GDM1 (cell line): ENCODE measurements around the gene NINJ2.
"Not testable (repeated sequence)": the region's sequence is repeated elsewhere in the genome, so short reads cannot be mapped to it uniquely, and the experiment has no call there.

ENCODE experiments used
- DNase-seq: peaks from one replicate; lab custom pipeline; 2025; lab: John Stamatoyannopoulos, UW

Gene NINJ2

DNA sequence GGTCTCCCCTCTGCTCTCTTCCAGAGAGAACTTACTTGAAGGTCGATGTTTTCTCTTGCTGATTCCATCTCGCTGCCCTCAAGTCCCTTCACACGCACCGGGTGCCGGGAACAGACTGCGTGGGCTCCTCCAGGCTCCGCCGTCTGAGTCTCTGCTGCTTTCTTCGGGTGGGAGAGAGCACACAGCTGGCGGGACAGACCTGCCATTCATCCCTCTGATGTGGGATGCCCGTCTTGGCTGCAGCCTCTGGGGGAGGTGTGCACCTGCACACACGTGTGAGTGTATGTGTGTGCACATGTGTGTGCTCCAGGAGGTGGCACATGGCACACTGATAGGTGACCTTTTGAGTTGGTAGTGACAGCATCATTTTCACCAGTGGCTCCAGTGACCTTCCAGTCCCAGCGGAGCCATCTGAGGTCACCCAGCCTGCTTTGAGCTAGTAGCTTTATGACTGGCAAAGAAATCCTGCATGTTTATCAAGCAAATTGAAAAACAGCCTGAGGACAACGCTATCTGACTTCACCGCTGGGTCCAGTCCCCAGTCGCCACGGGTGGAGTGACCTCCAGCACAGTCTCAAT lies at the start of gene NINJ2:
Gene NINJ2, minus strand, starts transcription at position 153 of the 579 bp plus-strand sequence. Its CDS starts 85 bp downstream, at position 68.
- no peak for DNase-seq

DNA sequence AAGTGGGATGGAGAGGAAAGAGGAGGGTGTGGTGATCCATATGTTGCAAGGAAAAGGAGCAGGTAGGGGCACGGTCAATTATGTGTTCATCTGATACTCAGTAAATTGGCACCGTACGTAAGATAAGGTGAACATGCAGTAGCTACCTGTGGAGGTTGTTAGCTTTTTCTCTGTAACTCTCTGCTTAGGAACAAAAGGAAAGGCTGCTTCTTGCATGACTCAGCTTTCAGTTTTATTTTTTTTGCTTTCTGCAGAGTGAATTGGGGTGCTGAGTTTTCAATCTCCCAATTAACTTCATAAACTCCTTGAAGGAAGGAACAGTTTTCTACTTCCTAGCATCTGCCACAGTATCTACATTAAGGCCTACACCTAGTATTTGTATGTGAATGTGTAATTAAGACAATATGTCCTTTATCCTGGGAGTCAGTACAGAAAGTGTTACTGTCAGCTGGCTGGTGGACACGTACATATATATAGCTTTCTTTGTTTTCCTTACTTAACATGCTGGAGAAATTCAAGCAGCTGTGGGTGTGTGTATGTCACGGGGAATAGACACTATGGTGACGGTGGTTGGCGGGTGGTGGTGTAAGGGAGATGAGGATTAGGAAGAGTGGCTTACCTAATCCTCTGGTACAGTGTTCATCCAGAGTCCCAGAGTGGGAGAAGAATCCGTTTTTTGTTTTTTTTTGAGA lies 49.1 kb upstream of the NINJ2 start:
- no peak for DNase-seq

DNA sequence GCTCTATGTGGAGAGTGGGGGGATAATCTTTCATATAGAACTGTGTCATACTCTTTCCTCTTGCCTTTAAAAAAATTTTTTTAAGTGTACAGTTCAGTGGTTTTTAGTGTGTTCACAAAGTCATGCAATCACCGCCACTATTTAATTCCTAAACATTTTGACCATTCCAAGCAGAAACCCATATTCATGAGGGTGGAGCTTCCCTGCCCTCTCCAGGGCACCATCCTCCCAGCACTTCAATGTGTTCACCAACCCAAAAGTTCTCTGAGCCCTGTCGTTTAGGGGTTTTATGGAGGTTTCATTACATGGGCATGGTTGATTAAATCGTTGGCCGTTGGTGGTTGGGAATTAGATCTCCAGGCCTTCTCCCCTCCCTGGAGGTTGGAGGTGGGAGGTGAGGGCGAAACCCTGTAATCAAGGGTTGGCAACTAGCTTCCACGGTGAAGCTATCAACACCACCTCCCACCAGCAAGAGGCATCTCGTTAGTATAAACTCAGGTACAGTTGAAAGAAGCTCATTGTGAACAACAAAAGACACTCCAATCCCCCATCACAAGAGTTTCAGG lies 46.3 kb upstream of the NINJ2 start:
- no peak for DNase-seq

- not testable (repeated sequence) for DNase-seq
These were observed 44.8 kb upstream of the NINJ2 start for GRCh38 chr12:708084-708483.

DNA sequence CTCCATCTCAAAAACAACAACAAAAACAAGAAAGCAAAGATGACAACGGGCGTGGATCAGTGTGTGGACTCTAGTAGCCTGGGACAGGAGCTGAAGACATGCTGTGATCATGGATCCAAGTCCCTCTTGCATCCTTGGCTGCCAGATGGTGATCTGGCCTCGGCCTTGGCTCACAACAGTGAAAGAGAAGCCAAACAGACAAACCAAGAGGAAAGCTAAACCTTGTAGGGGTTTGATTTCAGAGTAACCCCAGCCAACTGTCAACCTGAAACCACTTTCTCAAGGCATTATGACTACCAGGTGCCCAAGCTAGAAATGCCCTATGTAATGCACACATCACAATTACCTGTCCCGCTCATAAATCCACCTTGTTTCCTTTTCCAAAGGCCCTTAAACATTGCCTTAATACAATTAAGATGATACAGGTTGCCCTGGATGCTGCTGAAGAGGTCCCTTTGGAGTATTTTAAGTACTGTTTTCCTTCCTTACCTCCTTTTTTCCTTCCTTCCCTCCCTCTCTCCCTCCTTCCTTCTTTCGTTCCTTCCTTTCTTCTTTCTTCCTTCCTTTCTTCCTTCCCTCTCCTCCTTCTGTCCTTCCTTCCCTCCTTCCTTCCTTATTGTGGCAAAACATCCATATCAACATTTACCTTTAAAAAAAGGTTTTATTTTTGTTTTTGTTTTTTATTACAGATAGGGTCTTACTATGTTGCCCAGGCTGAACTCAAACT lies 41.4 kb upstream of the NINJ2 start:
- no peak for DNase-seq

- no peak for DNase-seq
These were observed 38.8 kb upstream of the NINJ2 start for GRCh38 chr12:701896-702539.

DNA sequence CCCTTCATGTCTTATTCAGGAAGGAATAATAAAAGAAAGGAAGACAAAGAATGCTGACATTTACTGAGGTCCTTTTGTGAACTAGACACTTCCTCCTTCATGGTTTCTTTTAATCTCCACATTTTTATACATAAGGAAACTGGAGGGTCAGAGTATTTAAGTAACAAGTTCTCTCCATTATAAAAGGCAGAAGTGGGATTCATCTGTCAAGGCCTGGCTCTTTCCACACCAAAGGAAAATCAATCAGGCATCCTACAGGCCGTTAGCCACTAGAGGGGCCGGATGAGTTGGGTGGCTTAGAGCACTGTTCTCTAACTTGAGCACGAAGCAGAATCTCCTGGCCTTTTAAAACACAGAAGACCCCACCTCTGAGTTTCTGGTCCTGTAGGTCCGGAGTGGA lies 36.8 kb upstream of the NINJ2 start:
- no peak for DNase-seq

- DNase-seq = not testable (repeated sequence)
These were observed 35.0 kb upstream of the NINJ2 start for GRCh38 chr12:698222-698621.

DNA sequence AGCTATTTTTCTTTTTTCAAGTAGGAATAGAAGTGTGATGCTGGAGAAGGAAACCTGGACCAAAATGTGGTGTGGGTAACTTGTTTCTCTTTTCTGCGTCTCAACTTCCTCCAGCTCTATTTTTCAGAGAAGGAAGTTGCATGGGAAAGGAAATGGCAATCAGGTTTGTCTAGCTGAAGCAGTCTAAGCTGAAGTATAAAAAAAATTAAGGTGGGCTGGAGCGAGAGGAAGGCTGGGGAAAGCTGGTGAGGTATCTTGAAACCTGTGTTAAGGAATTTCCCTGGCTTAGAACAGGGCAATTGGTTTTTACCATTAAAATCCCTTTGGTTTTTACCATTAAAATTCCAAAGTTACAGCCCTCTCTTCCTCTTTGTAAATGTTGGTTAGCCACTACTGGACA lies 34.2 kb upstream of the NINJ2 start:
- peak; percentile 34 for DNase-seq

- DNase-seq = no peak
These were observed 31.7 kb upstream of the NINJ2 start for GRCh38 chr12:694734-695503.

- no peak for DNase-seq
These were observed 30.8 kb upstream of the NINJ2 start for GRCh38 chr12:693934-694533.

- DNase-seq = no peak
These were observed 29.0 kb upstream of the NINJ2 start for GRCh38 chr12:692274-692673.

DNA sequence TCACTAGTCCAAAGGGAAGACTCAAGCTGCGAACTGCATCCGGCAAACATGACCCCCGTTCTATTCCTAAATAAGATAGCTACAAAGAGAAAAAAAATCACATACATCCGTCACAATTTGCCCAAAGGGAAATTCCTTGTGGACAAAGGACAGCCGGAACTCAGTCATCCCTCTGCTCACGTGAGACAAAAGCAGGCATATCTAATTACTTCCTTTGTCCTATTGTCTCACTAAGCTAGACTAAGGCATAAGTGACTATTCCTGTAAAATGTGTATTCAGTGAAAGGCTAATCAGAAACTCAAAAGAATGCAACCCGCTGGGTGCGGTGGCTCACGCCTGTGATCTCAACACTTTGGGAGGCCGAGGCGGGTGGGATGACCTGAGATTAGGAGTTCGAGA lies 27.2 kb upstream of the NINJ2 start:
- DNase-seq = no peak

DNA sequence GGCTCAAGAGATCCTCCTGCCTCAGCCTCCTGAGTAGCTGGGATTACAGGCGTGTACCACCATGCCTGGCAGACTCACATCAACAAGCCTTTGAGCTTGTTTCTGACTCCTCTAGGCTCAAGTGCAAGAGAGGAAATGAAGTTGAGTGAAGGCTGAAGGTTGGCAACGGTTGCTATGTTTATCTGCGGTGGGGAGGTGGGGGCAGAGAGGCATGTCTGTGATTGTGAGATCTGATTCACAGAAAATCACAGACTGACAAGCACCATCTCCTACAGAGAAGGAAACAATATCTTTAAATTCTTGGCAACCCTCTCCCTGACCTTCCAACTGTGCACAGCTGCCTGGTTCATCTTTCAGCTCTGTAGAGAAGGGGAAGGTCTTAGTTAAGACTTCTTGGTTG lies 22.1 kb upstream of the NINJ2 start:
- peak; percentile 53 for DNase-seq

- DNase-seq = no peak
These were observed 21.2 kb upstream of the NINJ2 start for GRCh38 chr12:684416-684815.

GRCh38 chr12:681568-682256 lies 18.5 kb upstream of the NINJ2 start:
- no peak for DNase-seq

DNA sequence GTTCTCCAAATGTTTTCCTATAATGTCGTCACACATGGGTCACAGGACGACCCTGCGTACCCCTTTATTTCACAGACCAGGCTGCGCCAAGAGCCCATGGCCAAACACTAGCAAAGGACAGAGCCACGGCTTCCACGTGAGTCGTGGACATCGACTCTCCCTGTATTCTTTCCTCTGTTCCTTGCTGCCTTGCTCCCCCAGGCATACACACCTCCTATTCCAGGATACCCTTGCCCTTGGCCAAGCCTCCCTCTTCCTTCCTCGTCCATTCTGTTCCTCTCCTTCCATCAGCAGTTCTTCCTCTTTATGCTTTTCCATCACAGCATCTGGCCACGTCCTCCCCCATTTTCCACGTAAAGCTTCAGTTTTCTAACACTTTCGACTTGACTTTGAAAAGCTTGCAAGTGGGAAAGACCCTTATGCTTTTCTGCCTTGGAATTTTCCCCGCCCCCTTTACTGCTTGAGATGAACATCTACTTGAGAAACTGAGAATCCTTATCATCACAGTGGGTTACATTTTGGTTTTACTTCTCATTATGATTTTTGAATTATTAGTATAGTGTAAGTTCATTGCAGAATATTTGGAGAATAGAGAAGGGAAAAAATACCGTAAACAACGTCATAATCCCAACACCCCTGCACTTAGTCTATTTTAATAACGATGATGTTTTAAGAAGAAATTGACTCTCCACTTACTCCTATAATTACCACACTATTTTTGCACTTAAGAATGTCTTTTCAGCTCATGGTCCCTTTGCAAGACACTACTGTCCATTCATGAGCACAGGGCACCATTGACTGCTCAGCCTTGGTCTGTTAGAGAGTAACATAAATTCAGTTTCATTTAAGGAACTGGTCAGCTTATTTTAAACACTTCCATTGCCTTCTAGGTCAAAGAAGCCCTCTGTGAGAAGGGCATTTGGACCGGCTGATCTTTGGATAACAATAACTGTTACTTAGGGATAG lies 15.8 kb upstream of the NINJ2 start:
- no peak for DNase-seq

DNA sequence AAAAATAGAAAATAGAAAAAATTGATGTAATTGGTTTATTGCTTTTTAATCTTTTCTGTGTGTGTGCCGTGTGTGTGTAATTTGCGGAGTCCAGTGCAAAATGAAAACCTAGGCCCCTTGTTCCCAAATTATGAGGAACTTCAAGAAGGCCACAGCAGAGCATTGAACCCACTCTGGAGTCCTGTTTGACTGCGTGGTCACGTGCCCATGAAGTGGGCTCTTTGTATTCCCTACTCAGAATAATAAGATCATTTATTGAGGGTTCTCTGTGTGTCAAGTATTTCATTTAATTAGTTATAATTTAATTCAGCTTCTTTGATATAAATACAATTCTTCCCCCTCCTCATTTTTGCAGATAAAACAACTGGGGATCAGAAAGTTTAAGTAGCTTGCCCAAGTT lies 12.3 kb upstream of the NINJ2 start:
- no peak for DNase-seq

DNA sequence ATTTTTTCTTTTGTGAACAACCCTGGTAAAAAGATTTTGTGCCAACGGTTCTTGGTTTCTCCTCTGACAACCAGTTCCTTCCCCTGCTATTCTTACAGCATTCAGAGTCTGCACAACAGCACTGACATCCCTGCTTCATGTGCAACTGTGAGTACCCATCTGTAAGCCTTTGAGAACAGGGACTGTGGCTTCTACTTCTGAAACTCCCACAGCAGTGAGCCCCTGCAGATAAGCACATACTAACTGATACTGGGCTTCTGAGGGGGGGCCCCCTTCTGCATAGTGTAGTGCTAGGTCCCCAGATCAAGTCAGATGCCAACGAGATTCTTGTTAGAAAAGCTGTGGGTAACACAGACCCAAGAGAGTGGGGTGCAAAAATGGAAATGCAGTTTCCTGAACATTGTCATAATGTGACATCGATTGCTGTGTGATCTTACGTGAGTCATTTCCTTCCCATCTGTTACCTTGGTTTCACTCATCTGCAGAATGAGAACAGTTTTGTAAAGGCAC lies 11.1 kb upstream of the NINJ2 start:
- DNase-seq = peak; percentile 84
